Lower leg skin (tissue), 4 donors: Measurements from ENCODE around the gene TMC2. TPM values are rescaled to one million over a fixed set of nuclear protein-coding genes. Genes with fewer than 3 reads are reported as not detected.

Experiments
- DNase-seq, 2 donors: peaks; one replicate each; pipeline ENCODE4 v3.0.0-alpha.2; 2019; ENCODE audit warnings: low spot score in 2 of 2
- H3K4me3 ChIP-seq: fragments of 200-600 bp; sonication (generic); 2 replicates; pipeline ENCODE4 v1.5.1; 2017; ENCODE audit warnings: mild to moderate bottlenecking, low read depth; ENCODE audit not compliant: poor library complexity, severe bottlenecking
- POLR2A ChIP-seq, 2 donors: fragments of 450-650 bp; IDR thresholded peaks; one replicate each; pipeline ENCODE4 v1.6.1; 2016 to 2017; ENCODE audit warnings: antibody characterized with exemption in 2 of 2, mild to moderate bottlenecking in 1 of 2, moderate library complexity in 1 of 2
- WGBS, 2 donors: methylation state at CpG; one replicate each; pipeline ENCODE4 v1.1.5; 2018; 5-methylcytosine and 5-hydroxymethylcytosine counted together
- intact Hi-C: fragments of 100-400 bp; cut with DNase I; formaldehyde crosslinking; loops from one replicate; pipeline ENCODE4 v1.15.0; 2023; ENCODE audit warnings: low total_unique reads
- total RNA-seq, 4 donors: library from RNA; depleted of rRNA; stranded (reverse); fragments of >200 nt; gene quantifications; one replicate each; pipeline ENCODE4 v1.1.0, GENCODE V29; 2016
- TF ChIP-seq, protein P1 (sequence below), 3 donors: fragments of 450-650 bp; IDR thresholded peaks; one replicate each; pipeline ENCODE4 v1.5.1; 2016; ENCODE audit warnings: antibody characterized with exemption in 3 of 3, mild to moderate bottlenecking in 3 of 3, moderate library complexity in 2 of 3

Gene TMC2
- total RNA-seq, 4 donors from 2014 or later, result 0.06 TPM; not detected in 3

DNA sequence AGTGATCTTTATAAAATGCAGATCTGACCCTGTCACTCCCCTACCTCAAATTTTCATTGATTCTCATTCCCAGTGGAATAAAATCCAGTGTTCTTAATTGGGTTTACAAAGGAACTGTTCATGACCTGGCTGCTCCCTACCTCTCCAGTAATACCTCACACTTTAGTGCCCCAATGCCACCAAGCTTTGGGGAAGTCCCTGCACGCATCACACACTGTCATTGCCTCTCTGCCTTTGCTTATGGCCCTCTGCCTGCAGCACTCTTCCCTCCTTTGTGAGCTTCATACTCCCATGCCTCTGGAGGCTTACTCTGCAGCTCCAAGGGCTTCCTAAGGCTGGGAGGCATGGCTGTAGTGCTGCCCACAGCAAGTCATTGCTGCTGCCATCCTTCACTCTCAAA lies 57.4 kb downstream of the TMC2 start:
- WGBS, 2 donors, result 78 to 81% methylated on average over 1 of the region's 1 CpG
- intact Hi-C loops, result no loop called here
- no peak overlapping the region for H3K4me3 ChIP-seq
- DNase-seq, result no peak
- TF ChIP-seq, protein P1, sequence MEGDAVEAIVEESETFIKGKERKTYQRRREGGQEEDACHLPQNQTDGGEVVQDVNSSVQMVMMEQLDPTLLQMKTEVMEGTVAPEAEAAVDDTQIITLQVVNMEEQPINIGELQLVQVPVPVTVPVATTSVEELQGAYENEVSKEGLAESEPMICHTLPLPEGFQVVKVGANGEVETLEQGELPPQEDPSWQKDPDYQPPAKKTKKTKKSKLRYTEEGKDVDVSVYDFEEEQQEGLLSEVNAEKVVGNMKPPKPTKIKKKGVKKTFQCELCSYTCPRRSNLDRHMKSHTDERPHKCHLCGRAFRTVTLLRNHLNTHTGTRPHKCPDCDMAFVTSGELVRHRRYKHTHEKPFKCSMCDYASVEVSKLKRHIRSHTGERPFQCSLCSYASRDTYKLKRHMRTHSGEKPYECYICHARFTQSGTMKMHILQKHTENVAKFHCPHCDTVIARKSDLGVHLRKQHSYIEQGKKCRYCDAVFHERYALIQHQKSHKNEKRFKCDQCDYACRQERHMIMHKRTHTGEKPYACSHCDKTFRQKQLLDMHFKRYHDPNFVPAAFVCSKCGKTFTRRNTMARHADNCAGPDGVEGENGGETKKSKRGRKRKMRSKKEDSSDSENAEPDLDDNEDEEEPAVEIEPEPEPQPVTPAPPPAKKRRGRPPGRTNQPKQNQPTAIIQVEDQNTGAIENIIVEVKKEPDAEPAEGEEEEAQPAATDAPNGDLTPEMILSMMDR (IDR thresholded peaks at IDR 0.05), result no peak
- no peak for TF ChIP-seq POLR2A (IDR thresholded peaks at IDR 0.05)

DNA sequence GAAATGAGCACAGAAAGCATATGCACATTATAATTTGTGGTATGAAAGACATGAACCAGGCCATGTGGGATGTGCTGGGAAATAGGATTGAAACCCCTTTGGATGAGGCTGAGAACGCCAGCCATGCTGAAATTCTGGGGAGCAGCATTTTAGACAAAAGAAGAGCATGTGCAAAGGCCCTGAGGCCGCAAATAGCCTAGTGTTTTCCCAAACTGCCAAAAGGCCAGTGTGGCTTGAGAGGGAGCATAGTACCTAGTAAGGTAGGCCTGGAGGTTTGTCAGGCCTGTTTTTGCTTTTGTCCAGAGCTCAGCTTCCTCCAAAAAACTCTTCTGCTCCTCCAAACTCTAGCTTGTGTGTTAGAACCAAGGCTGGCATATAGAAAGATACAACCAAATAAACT lies 58.7 kb downstream of the TMC2 start:
- intact Hi-C loops, result no loop called here
- no peak overlapping the region for H3K4me3 ChIP-seq
- no peak for DNase-seq
- WGBS, 2 donors, result 92% methylated on average over 2 of the region's 2 CpGs
- TF ChIP-seq POLR2A (IDR thresholded peaks at IDR 0.05), result no peak
- TF ChIP-seq, protein P1 (IDR thresholded peaks at IDR 0.05), result no peak

DNA sequence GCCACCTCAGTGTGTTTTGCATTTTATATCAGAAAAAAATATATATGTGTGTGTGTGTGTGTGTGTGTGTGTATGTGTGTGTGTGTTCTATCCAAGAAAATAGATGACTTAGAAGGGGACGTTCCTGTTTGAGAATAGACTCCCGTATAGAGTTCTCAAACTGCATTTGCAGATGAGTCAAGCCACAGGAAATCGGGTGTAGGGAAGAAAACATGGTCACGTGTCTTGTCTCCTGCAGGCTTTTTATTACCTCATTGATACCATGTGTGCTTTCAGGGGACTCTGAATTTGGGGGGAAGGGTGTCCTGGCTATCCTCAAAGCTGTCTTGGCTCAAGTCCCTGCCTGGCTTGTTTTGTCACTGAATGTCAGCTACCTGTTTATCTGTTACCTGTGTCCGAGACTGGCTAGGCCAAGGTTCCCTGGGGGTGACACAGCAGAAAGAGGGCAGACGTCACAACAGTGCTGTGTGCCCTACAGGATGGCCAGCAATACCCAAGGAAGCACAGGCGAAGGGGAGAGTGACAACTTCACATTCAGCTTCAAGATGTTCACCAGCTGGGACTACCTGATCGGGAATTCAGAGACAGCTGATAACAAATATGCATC lies 60.4 kb downstream of the TMC2 start:
- TF ChIP-seq POLR2A (IDR thresholded peaks at IDR 0.05), result no peak
- TF ChIP-seq, protein P1 (IDR thresholded peaks at IDR 0.05), result no peak
- WGBS, 2 donors, result 41 to 47% methylated on average over 8 of the region's 8 CpGs
- intact Hi-C loops, result no loop called here
- DNase-seq, result no peak
- no peak overlapping the region for H3K4me3 ChIP-seq

DNA sequence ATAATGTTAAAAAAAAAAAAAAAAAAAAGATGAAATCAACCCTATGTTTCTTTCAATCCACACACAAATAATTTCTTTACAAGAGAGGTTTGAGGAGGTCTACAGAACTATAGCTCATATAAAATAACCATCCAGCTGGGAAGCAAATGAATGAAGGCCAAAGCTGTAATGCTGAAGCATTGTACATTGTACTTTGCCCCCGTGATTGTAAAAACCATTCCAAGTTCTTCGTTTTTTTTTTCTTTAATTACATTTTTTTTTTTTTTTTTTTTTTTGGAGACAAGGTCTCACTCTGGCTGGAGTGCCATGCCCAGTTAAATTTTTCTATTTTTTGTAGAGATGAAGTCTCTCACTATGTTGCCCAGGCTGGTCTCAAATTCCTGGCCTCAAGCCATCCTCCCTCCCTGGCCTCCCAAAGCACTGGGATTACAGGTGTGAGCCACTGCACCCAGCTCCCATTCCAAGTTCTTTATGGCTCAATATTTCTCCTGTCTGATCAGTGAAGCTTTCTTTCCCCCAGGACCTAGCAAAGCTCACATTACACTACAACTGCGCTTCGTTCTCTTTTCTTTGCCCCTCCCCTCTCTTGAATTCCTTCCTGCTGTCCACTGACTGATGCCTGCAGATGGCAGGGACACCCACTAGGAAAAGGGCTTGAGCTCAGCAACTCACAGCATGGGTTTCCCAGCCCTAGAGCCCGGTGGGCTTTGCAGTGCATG lies 63.1 kb downstream of the TMC2 start:
- H3K4me3 ChIP-seq, result no peak overlapping the region
- DNase-seq, result no peak
- WGBS, 2 donors, result 29 to 38% methylated on average over 5 of the region's 5 CpGs
- intact Hi-C loops, result no loop called here
- TF ChIP-seq POLR2A (IDR thresholded peaks at IDR 0.05), result no peak
- TF ChIP-seq, protein P1 (IDR thresholded peaks at IDR 0.05), result no peak

DNA sequence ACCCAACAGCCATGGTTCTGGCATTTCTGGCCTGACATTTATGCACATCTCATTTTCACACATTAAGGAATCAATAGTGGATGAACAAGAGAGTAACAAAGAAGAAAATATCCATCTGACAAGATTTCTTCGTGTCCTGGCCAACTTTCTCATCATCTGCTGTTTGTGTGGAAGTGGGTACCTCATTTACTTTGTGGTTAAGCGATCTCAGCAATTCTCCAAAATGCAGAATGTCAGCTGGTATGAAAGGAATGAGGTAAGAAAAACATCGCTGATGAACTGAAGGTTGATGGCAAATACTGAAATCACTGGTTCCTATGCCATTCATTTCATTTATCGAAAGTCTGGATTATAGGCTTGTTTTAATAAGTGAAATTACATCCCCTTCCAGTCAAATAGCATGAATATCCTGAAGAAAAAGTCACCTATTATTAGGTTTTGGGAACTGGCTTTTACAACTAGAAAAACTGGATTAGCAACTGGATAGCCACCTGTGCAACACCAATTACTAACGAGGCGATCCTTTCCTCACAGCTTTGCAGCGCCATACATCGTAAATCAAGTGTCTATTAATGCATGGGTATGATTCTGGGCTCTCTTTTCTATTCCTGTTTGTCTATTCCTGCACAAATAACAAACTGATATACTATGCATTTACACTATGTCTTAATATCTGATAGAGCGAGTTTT lies 65.8 kb downstream of the TMC2 start:
- 49 to 63% methylated on average over 9 of the region's 9 CpGs for WGBS, 2 donors
- no peak overlapping the region for H3K4me3 ChIP-seq
- intact Hi-C loops, result no loop called here
- no peak for DNase-seq
- TF ChIP-seq, protein P1 (IDR thresholded peaks at IDR 0.05), result no peak
- no peak for TF ChIP-seq POLR2A (IDR thresholded peaks at IDR 0.05)
